Lung (tissue), 12 donors: ENCODE results near the gene OPN4. TPM values are rescaled to one million over a fixed set of nuclear protein-coding genes. Genes with fewer than 3 reads are reported as not detected.

ENCODE experiments used
- ATAC-seq: fragments of 200-7000 bp; cut with Tn5 transposase; one replicate; pipeline ENCODE4 v1.9.1; 2020; ENCODE audit warnings: moderate number of reproducible peaks; ENCODE audit not compliant: insufficient read depth, low FRiP score
- DNase-seq, 3 donors: peaks; one replicate each; pipeline ENCODE4 v3.0.0-alpha.2; 2013 to 2017
- H3K27ac ChIP-seq, 2 donors: one replicate each; pipeline ENCODE4 v1.5.1; 2013; ENCODE audit warnings: mild to moderate bottlenecking in 2 of 2, moderate library complexity in 2 of 2, control low read depth in 1 of 2, inconsistent platforms in 1 of 2, low read depth in 1 of 2, low read length in 1 of 2
- H3K27me3 ChIP-seq, 3 donors: one replicate each; pipeline ENCODE4 v1.5.1; 2013; ENCODE audit warnings: low read length in 2 of 3; ENCODE audit not compliant: control insufficient read depth in 3 of 3, insufficient read depth in 3 of 3
- H3K36me3 ChIP-seq, 4 donors: one replicate each; pipeline ENCODE4 v1.5.1; 2013; ENCODE audit warnings: low read length in 4 of 4, mild to moderate bottlenecking in 1 of 4, moderate library complexity in 1 of 4; ENCODE audit not compliant: control insufficient read depth in 4 of 4, insufficient read depth in 4 of 4
- H3K4me1 ChIP-seq, 5 donors: one replicate each; pipeline ENCODE4 v1.5.1; 2013; ENCODE audit warnings: low read length in 5 of 5, mild to moderate bottlenecking in 2 of 5, moderate library complexity in 1 of 5; ENCODE audit not compliant: control insufficient read depth in 5 of 5, insufficient read depth in 5 of 5
- H3K4me3 ChIP-seq: one replicate; pipeline ENCODE4 v1.5.1; 2013; ENCODE audit warnings: mild to moderate bottlenecking, control low read depth, moderate library complexity
- H3K9ac ChIP-seq, 2 donors: one replicate each; pipeline ENCODE4 v1.5.1; 2013; ENCODE audit warnings: low read length in 2 of 2, control low read depth in 1 of 2; ENCODE audit not compliant: insufficient read depth in 1 of 2
- H3K9me3 ChIP-seq, 4 donors: one replicate each; pipeline ENCODE4 v1.5.1; 2013; ENCODE audit warnings: low read length in 3 of 4, mild to moderate bottlenecking in 1 of 4, moderate library complexity in 1 of 4; ENCODE audit not compliant: control insufficient read depth in 4 of 4, insufficient read depth in 3 of 4
- WGBS, 2 donors: extraction: QIAGEN DNeasy Blood & Tissue Kit; methylation state at CpG; one replicate each; pipeline ENCODE4 v1.1.7; 2013; 5-methylcytosine and 5-hydroxymethylcytosine counted together
- polyA plus RNA-seq, 2 donors: library from polyadenylated mRNA; stranded (reverse); fragments of 200-250 nt; gene quantifications; one replicate each; pipeline ENCODE4 v1.2.1, GENCODE V29; 2013
- total RNA-seq, 2 donors: library from RNA; depleted of rRNA in 1 of 2; stranded (reverse); fragments of >200 nt in 1 of 2; gene quantifications; one replicate each; pipeline ENCODE4 v1.2.1, GENCODE V29; 2014 to 2021
- TF ChIP-seq, protein P1 (sequence below): IDR thresholded peaks from 2 replicates; pipeline ENCODE4 v1.5.1; 2012; ENCODE audit warnings: mild to moderate bottlenecking; ENCODE audit errors: control extremely low read depth, extremely low read depth
- donor health status: control.
- donor health status: control.
- donor health status: Bipolar disorder and iron deficiency.
- donor health status: healthy.
- donor health status: DM: yes; HTN: yes; CAD: no.

The OPN4 gene
- total and polyA plus RNA-seq, 4 donors = 0.12 TPM; not detected in 3

DNA sequence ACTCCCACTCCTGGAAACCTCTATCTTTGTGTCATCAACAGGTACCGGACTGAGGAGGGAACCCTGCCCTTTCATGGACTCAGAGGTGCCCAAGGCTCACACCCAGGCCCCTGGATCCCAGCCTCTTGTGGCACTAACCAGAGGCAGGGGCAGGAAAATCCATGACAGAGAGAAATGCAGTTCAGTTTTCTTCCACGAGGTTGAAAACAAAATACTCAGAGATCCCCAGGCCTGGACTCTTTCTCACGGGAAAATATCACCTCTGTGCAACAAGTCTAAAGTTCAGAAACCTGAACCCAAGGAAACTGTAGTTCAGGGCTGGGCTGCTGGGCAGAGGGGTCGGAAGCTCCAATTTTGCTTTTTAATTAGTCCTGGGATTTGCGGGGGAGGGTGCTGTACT is 21.4 kb upstream of the OPN4 start:
- H3K27ac ChIP-seq = no peak overlapping the region
- no peaks in the 10 kb centered on the region for H3K36me3 ChIP-seq
- H3K9me3 ChIP-seq = peaks cover 0 to 3% (median 0%) of the 10 kb centered on the region in 4 donors
- H3K27me3 ChIP-seq = peaks cover 0 to 12% (median 7%) of the 10 kb centered on the region in 3 donors
- 64 to 70% methylated on average over 5 of the region's 5 CpGs for whole genome bisulfite sequencing, 2 donors
- peaks cover 0 to 5% (median 0%) of the 10 kb centered on the region in 5 donors for H3K4me1 ChIP-seq
- DNase-seq (no peak), ATAC-seq (no peak)
- no peak overlapping the region for H3K9ac ChIP-seq
- no peak overlapping the region for H3K4me3 ChIP-seq
- TF ChIP-seq, protein P1, sequence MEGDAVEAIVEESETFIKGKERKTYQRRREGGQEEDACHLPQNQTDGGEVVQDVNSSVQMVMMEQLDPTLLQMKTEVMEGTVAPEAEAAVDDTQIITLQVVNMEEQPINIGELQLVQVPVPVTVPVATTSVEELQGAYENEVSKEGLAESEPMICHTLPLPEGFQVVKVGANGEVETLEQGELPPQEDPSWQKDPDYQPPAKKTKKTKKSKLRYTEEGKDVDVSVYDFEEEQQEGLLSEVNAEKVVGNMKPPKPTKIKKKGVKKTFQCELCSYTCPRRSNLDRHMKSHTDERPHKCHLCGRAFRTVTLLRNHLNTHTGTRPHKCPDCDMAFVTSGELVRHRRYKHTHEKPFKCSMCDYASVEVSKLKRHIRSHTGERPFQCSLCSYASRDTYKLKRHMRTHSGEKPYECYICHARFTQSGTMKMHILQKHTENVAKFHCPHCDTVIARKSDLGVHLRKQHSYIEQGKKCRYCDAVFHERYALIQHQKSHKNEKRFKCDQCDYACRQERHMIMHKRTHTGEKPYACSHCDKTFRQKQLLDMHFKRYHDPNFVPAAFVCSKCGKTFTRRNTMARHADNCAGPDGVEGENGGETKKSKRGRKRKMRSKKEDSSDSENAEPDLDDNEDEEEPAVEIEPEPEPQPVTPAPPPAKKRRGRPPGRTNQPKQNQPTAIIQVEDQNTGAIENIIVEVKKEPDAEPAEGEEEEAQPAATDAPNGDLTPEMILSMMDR = no peak

DNA sequence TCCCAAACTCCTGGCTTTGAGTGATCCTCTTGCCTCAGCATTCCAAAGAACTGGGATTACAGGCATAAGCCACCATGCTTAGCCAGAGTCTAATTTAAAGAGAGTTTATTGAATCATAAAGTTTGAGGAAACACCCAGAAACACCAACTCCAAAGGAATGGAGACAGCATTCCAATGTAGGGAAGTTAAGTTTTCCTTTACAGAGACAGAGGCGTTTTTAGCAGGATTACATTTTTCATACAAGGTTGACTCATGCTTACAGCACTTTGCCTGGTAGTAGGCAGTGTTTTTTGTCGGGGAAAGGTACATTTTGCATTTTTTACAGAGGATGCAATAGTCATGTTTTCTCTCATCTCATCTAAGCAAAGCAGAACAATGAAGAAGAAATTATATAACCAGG is 18.9 kb upstream of the OPN4 start:
- H3K9ac ChIP-seq = no peak overlapping the region
- TF ChIP-seq, protein P1 = no peak
- H3K36me3 ChIP-seq = no peaks in the 10 kb centered on the region
- no peak overlapping the region for H3K27ac ChIP-seq
- DNase-seq (no peak), ATAC-seq (no peak)
- H3K27me3 ChIP-seq = peaks cover 0 to 12% (median 7%) of the 10 kb centered on the region in 3 donors
- WGBS, 2 donors = 69 to 86% methylated on average over 2 of the region's 2 CpGs
- H3K9me3 ChIP-seq = peaks cover 0 to 3% (median 0%) of the 10 kb centered on the region in 4 donors
- H3K4me1 ChIP-seq = peaks cover 0 to 5% (median 0%) of the 10 kb centered on the region in 5 donors
- H3K4me3 ChIP-seq = no peak overlapping the region

- H3K36me3 ChIP-seq = no peaks in the 10 kb centered on the region
- no peaks in the 10 kb centered on the region for H3K9me3 ChIP-seq
- ATAC-seq = no peak
- H3K4me1 ChIP-seq = peaks cover 0 to 5% (median 0%) of the 10 kb centered on the region in 5 donors
- H3K27me3 ChIP-seq = peaks cover 0 to 12% (median 3%) of the 10 kb centered on the region in 3 donors
- no peak overlapping the region for H3K27ac ChIP-seq
- 74 to 75% methylated on average over 2 of the region's 2 CpGs for WGBS, 2 donors
- H3K9ac ChIP-seq = no peak overlapping the region
- no peak overlapping the region for H3K4me3 ChIP-seq
- TF ChIP-seq, protein P1 = no peak
- no peak for DNase-seq
Observed at GRCh38 chr10:86636311-86636710, 18.0 kb upstream of the OPN4 start.

DNA sequence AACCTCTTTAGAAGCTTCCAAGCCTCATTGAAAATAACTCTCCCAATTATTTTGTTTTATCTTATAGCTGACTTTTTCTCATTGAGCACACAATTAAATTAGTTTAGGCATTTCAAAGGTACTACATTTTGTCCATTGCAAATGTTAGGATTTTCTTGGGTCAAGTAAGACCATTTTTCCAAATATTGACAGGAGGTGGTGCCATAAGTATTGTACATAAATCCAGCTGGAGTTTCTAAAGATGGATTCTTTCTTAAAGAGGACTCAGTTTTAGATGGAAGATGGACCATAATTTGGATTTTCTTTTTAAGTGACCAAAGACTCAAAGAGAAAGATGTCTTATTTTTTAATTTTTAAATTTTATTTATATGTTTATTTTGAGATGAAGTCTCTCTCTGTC is 12.3 kb upstream of the OPN4 start:
- Histone ChIP-seq H3K9me3 (no peaks in the 10 kb centered on the region), H3K4me1 (no peaks in the 10 kb centered on the region)
- no peak for ATAC-seq

More for the DNA sequence above, 12.3 kb upstream of the OPN4 start:
- no peaks in the 10 kb centered on the region for H3K27me3 ChIP-seq
- DNase-seq = peak in 2 of 3 donors; percentile 21 to 38
- TF ChIP-seq, protein P1 = no peak
- no peak overlapping the region for H3K9ac ChIP-seq
- H3K27ac ChIP-seq = no peak overlapping the region
- no peaks in the 10 kb centered on the region for H3K36me3 ChIP-seq
- H3K4me3 ChIP-seq = no peak overlapping the region
